Measurements from ENCODE around the gene COBL.

Gene COBL

DNA sequence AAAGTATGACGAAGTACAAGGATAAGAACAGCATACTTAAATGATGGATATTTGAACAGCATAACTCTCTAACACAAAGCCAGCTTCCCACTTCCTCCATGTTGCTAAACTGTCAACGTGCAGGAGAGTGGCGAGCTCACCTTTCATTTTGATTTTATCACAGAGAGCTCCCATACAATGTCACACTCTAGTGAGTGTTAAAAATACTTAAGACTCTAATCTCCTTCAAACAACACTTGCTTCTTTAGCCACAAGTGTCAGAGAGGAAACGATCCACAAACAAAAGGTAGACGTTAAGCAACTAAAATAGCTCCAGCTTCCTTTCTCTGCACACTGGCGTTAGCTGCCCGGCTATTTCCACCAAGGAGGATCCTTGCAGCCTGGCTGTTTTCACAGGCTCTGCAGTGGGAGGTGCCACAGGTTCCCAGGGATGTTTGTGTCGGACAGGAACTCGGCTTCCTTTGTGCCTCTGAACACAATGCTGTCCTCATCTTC is 194.6 kb downstream of the COBL start:
- Histone ChIP-seq H3K27ac (ENCODE audit: low read depth, low read length) (no peak overlapping the region), H3K4me1 (ENCODE audit: control insufficient read depth in 5 of 5, insufficient read depth in 5 of 5, low read length in 5 of 5) (peaks cover 0 to 25% (median 0%) of the 10 kb centered on the region in 5 donors), H3K9me3 (ENCODE audit: control insufficient read depth in 5 of 5, low read length in 5 of 5) (no peaks in the 10 kb centered on the region), H3K36me3 (ENCODE audit: control insufficient read depth in 5 of 5, insufficient read depth in 5 of 5, low read length in 5 of 5) (no peaks in the 10 kb centered on the region), H3K9ac (ENCODE audit: low read length in 5 of 5) (no peak overlapping the region), H3K27me3 (ENCODE audit: control insufficient read depth in 5 of 5, insufficient read depth in 4 of 5, low read length in 5 of 5) (no peaks in the 10 kb centered on the region), H3K4me3 (ENCODE audit: low read depth in 1 of 5, low read length in 5 of 5) (no peak overlapping the region)

DNA sequence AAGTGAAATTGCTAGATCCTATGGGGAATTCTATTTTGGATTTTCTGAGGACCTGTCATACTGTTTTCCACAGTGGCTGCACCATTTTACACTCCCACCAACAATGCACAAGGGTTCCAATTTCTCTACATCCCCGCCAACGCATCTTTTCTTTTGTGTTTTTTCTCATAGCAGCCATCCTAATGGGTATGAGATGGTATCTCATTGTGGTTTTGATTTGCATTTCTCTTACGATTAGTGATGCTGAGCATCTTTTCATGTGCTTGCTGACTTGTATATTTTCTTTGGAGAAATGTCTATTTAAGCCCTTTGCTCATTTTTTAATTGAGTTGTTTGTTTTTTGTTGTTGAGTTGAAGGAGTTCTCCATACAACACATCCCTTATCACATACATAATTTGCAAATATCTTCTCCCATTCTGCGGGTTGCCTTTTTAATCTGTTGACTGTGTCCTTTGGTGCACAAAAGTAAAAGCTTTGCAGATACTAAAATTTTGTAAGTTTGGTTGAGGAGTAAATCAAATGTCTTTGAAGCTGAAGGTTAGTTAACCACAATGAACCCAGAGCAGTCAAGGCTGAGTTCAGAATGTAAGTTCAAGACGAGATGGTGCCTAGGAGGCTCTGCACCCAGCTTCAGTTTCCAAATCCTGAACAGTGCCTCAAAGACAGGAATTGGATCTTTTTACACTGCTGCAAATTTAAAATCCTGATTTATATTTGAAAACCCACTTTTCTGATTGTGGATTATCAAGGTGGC is 195.4 kb downstream of the COBL start:
- H3K4me3 ChIP-seq (ENCODE audit: low read depth in 1 of 5, low read length in 5 of 5): no peak overlapping the region
- peaks cover 0 to 1% (median 0%) of the 10 kb centered on the region in 5 donors for H3K9me3 ChIP-seq (ENCODE audit: control insufficient read depth in 5 of 5, low read length in 5 of 5)
- H3K36me3 ChIP-seq (ENCODE audit: control insufficient read depth in 5 of 5, insufficient read depth in 5 of 5, low read length in 5 of 5): no peaks in the 10 kb centered on the region
- peaks cover 0 to 25% (median 0%) of the 10 kb centered on the region in 5 donors for H3K4me1 ChIP-seq (ENCODE audit: control insufficient read depth in 5 of 5, insufficient read depth in 5 of 5, low read length in 5 of 5)
- H3K27me3 ChIP-seq (ENCODE audit: control insufficient read depth in 5 of 5, insufficient read depth in 4 of 5, low read length in 5 of 5): no peaks in the 10 kb centered on the region
- H3K9ac ChIP-seq (ENCODE audit: low read length in 5 of 5): no peak overlapping the region
- H3K27ac ChIP-seq (ENCODE audit: low read depth, low read length): no peak overlapping the region

DNA sequence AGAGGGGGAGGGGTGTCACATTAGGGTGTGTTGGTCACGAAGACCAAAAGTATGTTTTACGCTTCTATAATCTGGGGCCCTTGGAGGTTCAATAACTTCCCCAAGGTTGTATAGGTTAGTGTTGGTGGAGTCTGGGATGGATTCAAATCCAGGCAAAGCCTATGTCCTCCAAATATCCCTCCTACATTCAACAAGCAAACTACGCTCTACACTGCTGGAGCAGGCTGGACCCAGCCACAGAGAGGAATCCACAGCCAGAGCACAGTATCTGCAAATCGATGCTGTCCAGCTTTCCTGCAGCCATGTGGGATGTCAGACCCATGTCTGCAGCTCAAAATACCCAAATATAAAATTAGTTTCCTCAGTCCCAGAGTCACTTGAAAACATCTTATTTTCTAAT is 198.0 kb downstream of the COBL start:
- Histone ChIP-seq H3K4me1 (ENCODE audit: control insufficient read depth in 5 of 5, insufficient read depth in 5 of 5, low read length in 5 of 5) (peaks cover 0 to 20% (median 0%) of the 10 kb centered on the region in 5 donors), H3K36me3 (ENCODE audit: control insufficient read depth in 5 of 5, insufficient read depth in 5 of 5, low read length in 5 of 5) (no peaks in the 10 kb centered on the region), H3K4me3 (ENCODE audit: low read depth in 1 of 5, low read length in 5 of 5) (no peak overlapping the region), H3K27ac (ENCODE audit: low read depth, low read length) (no peak overlapping the region), H3K27me3 (ENCODE audit: control insufficient read depth in 5 of 5, insufficient read depth in 4 of 5, low read length in 5 of 5) (no peaks in the 10 kb centered on the region), H3K9me3 (ENCODE audit: control insufficient read depth in 5 of 5, low read length in 5 of 5) (peaks cover 0 to 8% (median 2%) of the 10 kb centered on the region in 5 donors), H3K9ac (ENCODE audit: low read length in 5 of 5) (no peak overlapping the region)

- Histone ChIP-seq H3K36me3 (ENCODE audit: control insufficient read depth in 5 of 5, insufficient read depth in 5 of 5, low read length in 5 of 5) (no peaks in the 10 kb centered on the region), H3K9me3 (ENCODE audit: control insufficient read depth in 5 of 5, low read length in 5 of 5) (peaks cover 0 to 8% (median 2%) of the 10 kb centered on the region in 5 donors)
Observed at GRCh38 chr7:51114501-51114900, 202.1 kb downstream of the COBL start.

DNA sequence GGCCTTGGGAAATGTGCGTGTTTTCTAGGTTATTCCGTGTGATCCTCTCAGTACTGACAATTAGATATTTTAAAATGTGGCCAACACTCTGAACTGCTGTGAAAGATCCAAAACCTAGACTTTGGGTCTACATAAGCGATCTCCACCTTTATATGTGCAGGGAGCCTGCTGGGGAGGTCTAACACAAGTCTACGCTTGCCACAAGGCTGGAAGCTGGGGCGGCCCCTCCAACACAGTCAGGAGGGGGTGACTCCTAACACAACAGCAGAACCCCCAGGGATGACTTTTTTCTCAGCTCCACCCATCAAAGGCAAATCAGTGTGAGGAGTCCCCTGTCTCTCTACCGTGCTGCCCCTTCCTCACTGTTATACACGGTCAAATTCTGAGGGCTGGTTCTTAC is 202.6 kb downstream of the COBL start:
- Histone ChIP-seq H3K27me3 (ENCODE audit: control insufficient read depth in 5 of 5, insufficient read depth in 4 of 5, low read length in 5 of 5) (no peaks in the 10 kb centered on the region), H3K27ac (ENCODE audit: low read depth, low read length) (no peak overlapping the region), H3K4me3 (ENCODE audit: low read depth in 1 of 5, low read length in 5 of 5) (no peak overlapping the region), H3K4me1 (ENCODE audit: control insufficient read depth in 5 of 5, insufficient read depth in 5 of 5, low read length in 5 of 5) (no peaks in the 10 kb centered on the region), H3K9me3 (ENCODE audit: control insufficient read depth in 5 of 5, low read length in 5 of 5) (peaks cover 0 to 8% (median 2%) of the 10 kb centered on the region in 5 donors), H3K9ac (ENCODE audit: low read length in 5 of 5) (no peak overlapping the region), H3K36me3 (ENCODE audit: control insufficient read depth in 5 of 5, insufficient read depth in 5 of 5, low read length in 5 of 5) (no peaks in the 10 kb centered on the region)

More at GRCh38 chr7:51114501-51114900, 202.1 kb downstream of the COBL start:
- Histone ChIP-seq H3K4me3 (ENCODE audit: low read depth in 1 of 5, low read length in 5 of 5) (no peak overlapping the region), H3K27me3 (ENCODE audit: control insufficient read depth in 5 of 5, insufficient read depth in 4 of 5, low read length in 5 of 5) (no peaks in the 10 kb centered on the region), H3K27ac (ENCODE audit: low read depth, low read length) (no peak overlapping the region), H3K4me1 (ENCODE audit: control insufficient read depth in 5 of 5, insufficient read depth in 5 of 5, low read length in 5 of 5) (no peaks in the 10 kb centered on the region), H3K9ac (ENCODE audit: low read length in 5 of 5) (no peak overlapping the region)

DNA sequence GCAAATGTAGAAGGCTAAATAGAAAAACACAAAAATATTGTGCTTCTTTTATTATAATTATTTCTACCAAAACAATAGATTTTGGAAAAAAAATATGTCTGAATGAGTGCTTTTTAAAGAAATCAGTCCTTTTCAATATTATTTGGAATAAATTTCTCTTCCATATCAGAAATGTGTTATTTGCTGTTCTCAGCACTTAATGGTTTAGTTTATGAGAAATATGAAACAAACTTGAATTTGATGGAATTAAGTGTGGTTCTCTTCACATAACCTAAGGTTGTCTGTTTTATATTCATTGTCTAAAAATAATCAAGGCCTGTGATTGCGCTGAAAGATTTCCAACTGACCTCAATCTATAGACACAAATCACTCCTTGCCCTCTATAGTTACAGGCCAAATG is 203.0 kb downstream of the COBL start:
- no peak overlapping the region for H3K4me3 ChIP-seq (ENCODE audit: low read depth in 1 of 5, low read length in 5 of 5)
- peaks cover 0 to 8% (median 2%) of the 10 kb centered on the region in 5 donors for H3K9me3 ChIP-seq (ENCODE audit: control insufficient read depth in 5 of 5, low read length in 5 of 5)
- H3K36me3 ChIP-seq (ENCODE audit: control insufficient read depth in 5 of 5, insufficient read depth in 5 of 5, low read length in 5 of 5): no peaks in the 10 kb centered on the region
- H3K27me3 ChIP-seq (ENCODE audit: control insufficient read depth in 5 of 5, insufficient read depth in 4 of 5, low read length in 5 of 5): no peaks in the 10 kb centered on the region
- H3K4me1 ChIP-seq (ENCODE audit: control insufficient read depth in 5 of 5, insufficient read depth in 5 of 5, low read length in 5 of 5): no peaks in the 10 kb centered on the region
- H3K27ac ChIP-seq (ENCODE audit: low read depth, low read length): no peak overlapping the region
- H3K9ac ChIP-seq (ENCODE audit: low read length in 5 of 5): no peak overlapping the region

DNA sequence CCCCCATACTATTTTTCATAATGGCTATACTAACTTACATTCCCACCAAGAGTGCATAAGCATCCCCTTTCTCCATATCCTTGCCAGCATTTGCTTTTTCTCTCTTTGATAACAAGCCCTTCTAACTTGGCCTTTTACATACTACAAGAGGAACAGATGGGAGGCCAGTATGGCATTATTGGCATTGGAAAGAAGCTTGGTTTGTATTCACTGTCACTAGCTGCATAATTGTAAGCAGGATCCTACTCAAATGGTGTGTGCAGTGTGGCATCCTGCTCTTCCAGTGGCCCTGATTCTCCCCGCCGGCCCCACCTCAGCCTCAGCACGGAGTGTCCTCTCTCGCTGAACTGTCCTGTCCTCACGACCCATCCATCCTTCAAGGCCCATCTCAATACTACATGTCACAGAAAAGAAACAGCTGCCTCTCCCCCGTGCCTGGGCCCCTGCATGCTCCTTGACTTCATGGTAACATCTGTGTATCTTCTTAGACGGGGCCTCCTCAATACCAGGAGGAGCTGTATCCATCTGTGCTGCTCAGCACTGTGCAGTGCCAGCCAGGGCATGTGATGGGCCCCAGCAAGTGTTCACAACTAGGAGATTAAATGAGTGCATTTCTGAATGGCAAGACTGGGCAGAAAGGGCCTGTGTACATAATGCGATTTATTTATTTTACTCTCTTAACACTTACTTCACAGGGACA is 205.2 kb downstream of the COBL start:
- Histone ChIP-seq H3K27me3 (ENCODE audit: control insufficient read depth in 5 of 5, insufficient read depth in 4 of 5, low read length in 5 of 5) (no peaks in the 10 kb centered on the region), H3K36me3 (ENCODE audit: control insufficient read depth in 5 of 5, insufficient read depth in 5 of 5, low read length in 5 of 5) (no peaks in the 10 kb centered on the region), H3K4me1 (ENCODE audit: control insufficient read depth in 5 of 5, insufficient read depth in 5 of 5, low read length in 5 of 5) (peaks cover 0 to 10% (median 0%) of the 10 kb centered on the region in 5 donors), H3K9me3 (ENCODE audit: control insufficient read depth in 5 of 5, low read length in 5 of 5) (peaks cover 0 to 8% (median 2%) of the 10 kb centered on the region in 5 donors), H3K4me3 (ENCODE audit: low read depth in 1 of 5, low read length in 5 of 5) (no peak overlapping the region), H3K27ac (ENCODE audit: low read depth, low read length) (no peak overlapping the region), H3K9ac (ENCODE audit: low read length in 5 of 5) (no peak overlapping the region)

DNA sequence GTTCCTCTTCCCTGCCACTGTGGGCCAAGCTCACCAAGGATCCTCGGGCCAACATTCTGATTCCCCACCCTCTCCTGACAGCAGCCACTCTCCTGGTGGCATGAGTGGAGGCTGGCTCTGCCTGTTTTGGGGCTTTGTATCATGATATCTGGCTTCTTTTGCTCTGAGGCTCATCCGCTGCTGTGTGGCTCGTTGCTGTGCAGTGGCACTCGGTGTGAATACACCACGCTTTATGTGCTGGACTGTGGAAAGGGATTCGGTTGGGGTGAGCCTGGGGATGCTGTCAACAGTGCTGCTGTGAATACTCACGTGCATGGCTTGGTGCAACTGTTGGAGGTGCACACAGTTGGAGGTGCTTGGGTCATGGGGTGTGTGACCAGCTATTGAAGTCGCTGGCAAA is 208.5 kb downstream of the COBL start:
- Histone ChIP-seq H3K9ac (ENCODE audit: low read length in 5 of 5) (no peak overlapping the region), H3K36me3 (ENCODE audit: control insufficient read depth in 5 of 5, insufficient read depth in 5 of 5, low read length in 5 of 5) (no peaks in the 10 kb centered on the region), H3K27me3 (ENCODE audit: control insufficient read depth in 5 of 5, insufficient read depth in 4 of 5, low read length in 5 of 5) (no peaks in the 10 kb centered on the region), H3K9me3 (ENCODE audit: control insufficient read depth in 5 of 5, low read length in 5 of 5) (no peaks in the 10 kb centered on the region), H3K27ac (ENCODE audit: low read depth, low read length) (no peak overlapping the region), H3K4me1 (ENCODE audit: control insufficient read depth in 5 of 5, insufficient read depth in 5 of 5, low read length in 5 of 5) (peaks cover 0 to 10% (median 0%) of the 10 kb centered on the region in 5 donors), H3K4me3 (ENCODE audit: low read depth in 1 of 5, low read length in 5 of 5) (no peak overlapping the region)

- Histone ChIP-seq H3K9me3 (ENCODE audit: control insufficient read depth in 5 of 5, low read length in 5 of 5) (no peaks in the 10 kb centered on the region), H3K4me1 (ENCODE audit: control insufficient read depth in 5 of 5, insufficient read depth in 5 of 5, low read length in 5 of 5) (peaks cover 0 to 10% (median 0%) of the 10 kb centered on the region in 5 donors), H3K4me3 (ENCODE audit: low read depth in 1 of 5, low read length in 5 of 5) (no peak overlapping the region), H3K27me3 (ENCODE audit: control insufficient read depth in 5 of 5, insufficient read depth in 4 of 5, low read length in 5 of 5) (no peaks in the 10 kb centered on the region), H3K27ac (ENCODE audit: low read depth, low read length) (no peak overlapping the region), H3K36me3 (ENCODE audit: control insufficient read depth in 5 of 5, insufficient read depth in 5 of 5, low read length in 5 of 5) (no peaks in the 10 kb centered on the region), H3K9ac (ENCODE audit: low read length in 5 of 5) (no peak overlapping the region)
Observed at GRCh38 chr7:51104278-51104677, 212.3 kb downstream of the COBL start.

- H3K9me3 ChIP-seq (ENCODE audit: control insufficient read depth in 5 of 5, low read length in 5 of 5): peaks cover 0 to 1% (median 0%) of the 10 kb centered on the region in 5 donors
- no peak overlapping the region for H3K9ac ChIP-seq (ENCODE audit: low read length in 5 of 5)
- H3K27me3 ChIP-seq (ENCODE audit: control insufficient read depth in 5 of 5, insufficient read depth in 4 of 5, low read length in 5 of 5): no peaks in the 10 kb centered on the region
- H3K27ac ChIP-seq (ENCODE audit: low read depth, low read length): no peak overlapping the region
- peaks cover 0 to 10% (median 0%) of the 10 kb centered on the region in 5 donors for H3K4me1 ChIP-seq (ENCODE audit: control insufficient read depth in 5 of 5, insufficient read depth in 5 of 5, low read length in 5 of 5)
- no peak overlapping the region for H3K4me3 ChIP-seq (ENCODE audit: low read depth in 1 of 5, low read length in 5 of 5)
- no peaks in the 10 kb centered on the region for H3K36me3 ChIP-seq (ENCODE audit: control insufficient read depth in 5 of 5, insufficient read depth in 5 of 5, low read length in 5 of 5)
Observed at GRCh38 chr7:51103718-51104117, 212.9 kb downstream of the COBL start.

Data from subcutaneous abdominal adipose tissue (tissue), 5 donors.